HCT116 (cell line): ENCODE data around the gene TTC39C. TPM values are rescaled to one million over a fixed set of nuclear protein-coding genes. Genes with fewer than 3 reads are reported as not detected.

Experiments
- ATAC-seq: fragments of 200-7000 bp; cut with Tn5 transposase; 2 replicates; pipeline ENCODE4 v1.9.1; 2020; ENCODE audit warnings: mild to moderate bottlenecking, moderate library complexity
- BruUV-seq: library from RNA; stranded (reverse); fragments of 400-500 nt; replicated peaks from 2 replicates; lab custom pipeline; 2021; lab: Mats Ljungman, UMichigan
- CTCF ChIA-PET: fragments of 300-600 bp; sonication (Branson Sonifier 250); formaldehyde crosslinking; loops from one replicate; lab custom pipeline; 2021; ENCODE audit warnings: antibody characterized with exemption; lab: Charles Lee
- POLR2A ChIA-PET: fragments of 300-600, 350-600 bp; sonication (Branson Sonifier 250); formaldehyde crosslinking; loops from one replicate; lab custom pipeline; 2021; ENCODE audit warnings: antibody characterized with exemption; lab: Charles Lee
- RAD21 ChIA-PET, 2 experiments: fragments of 300-600 bp; sonication (Branson Sonifier 250); formaldehyde crosslinking; loops; one replicate each; lab custom pipeline; 2023; ENCODE audit warnings: low total read pairs in 2 of 2; ENCODE audit not compliant: uncharacterized antibody in 2 of 2, unreplicated experiment in 2 of 2, low non-redundant PET in 1 of 2; lab: Charles Lee
- DNase-seq: peaks from one replicate; pipeline ENCODE4 v3.0.0-alpha.2; 2010; ENCODE audit warnings: low read depth, low spot score
- H2AFZ ChIP-seq: fragments of 200-600 bp; shearing (Covaris generic), sonication (generic); 2 replicates; pipeline ENCODE4 v1.6.1; 2017; ENCODE audit warnings: low read depth, mixed run types, mixed read lengths, antibody characterized with exemption, low read length; ENCODE audit not compliant: poor library complexity, severe bottlenecking
- H3K27ac ChIP-seq: 2 replicates; pipeline ENCODE4 v1.5.1; 2012; ENCODE audit warnings: low read depth, low read length
- H3K27me3 ChIP-seq: fragments of 200-600 bp; sonication (generic); 2 replicates; pipeline ENCODE4 v1.6.1; 2016; ENCODE audit warnings: mixed run types, low read length, mixed read lengths; ENCODE audit not compliant: insufficient read depth
- H3K36me3 ChIP-seq, 2 experiments: fragments of 200-500 bp in 1 of 2; fragments of 200-600 bp in 1 of 2; sonication (Bioruptor generic) in 1 of 2; sonication (generic) in 1 of 2; 2 replicates each; pipeline versions ENCODE4 v1.5.1 to v1.6.1; 2014 to 2016; ENCODE audit warnings: low read length in 2 of 2, inconsistent platforms in 1 of 2, mixed read lengths in 1 of 2, mixed run types in 1 of 2; ENCODE audit not compliant: insufficient read depth in 2 of 2, control insufficient read depth in 1 of 2
- H3K4me1 ChIP-seq, 2 experiments: fragments of 200-600 bp in 1 of 2; sonication (generic) in 1 of 2; 2 replicates each; pipeline versions ENCODE4 v1.5.1 to v1.6.1; 2012 to 2017; ENCODE audit warnings: low read length in 2 of 2, inconsistent platforms in 1 of 2, mild to moderate bottlenecking in 1 of 2, mixed read lengths in 1 of 2, mixed run types in 1 of 2, moderate library complexity in 1 of 2; ENCODE audit not compliant: insufficient read depth in 2 of 2, control insufficient read depth in 1 of 2
- H3K4me2 ChIP-seq: fragments of 200-600 bp; sonication (generic); 2 replicates; pipeline ENCODE4 v1.6.1; 2017; ENCODE audit warnings: mixed run types, low read length, mixed read lengths
- H3K4me3 ChIP-seq, 2 experiments: fragments of 200-600 bp in 1 of 2; sonication (generic) in 1 of 2; replicated peaks in 1 of 2; 2 replicates each; pipeline ENCODE4 v1.5.1; 2011 to 2016; ENCODE audit warnings: low read length in 2 of 2, control low read depth in 1 of 2, low read depth in 1 of 2, mild to moderate bottlenecking in 1 of 2, mixed read lengths in 1 of 2, mixed run types in 1 of 2
- H3K79me2 ChIP-seq: fragments of 200-600 bp; sonication (generic); 2 replicates; pipeline ENCODE4 v1.6.1; 2017; ENCODE audit warnings: mild to moderate bottlenecking, mixed run types, low read length, moderate library complexity, mixed read lengths; ENCODE audit not compliant: insufficient read depth
- H3K9ac ChIP-seq: fragments of 200-600 bp; sonication (generic); 2 replicates; pipeline ENCODE4 v1.6.1; 2016; ENCODE audit warnings: low read length, mixed read lengths
- H3K9me2 ChIP-seq: fragments of 200-600 bp; sonication (generic), shearing (Covaris generic); 2 replicates; pipeline ENCODE4 v1.6.1; 2017; ENCODE audit warnings: mixed run types, mild to moderate bottlenecking, moderate library complexity; ENCODE audit not compliant: insufficient read depth
- H3K9me3 ChIP-seq, 2 experiments: fragments of 200-500 bp in 1 of 2; fragments of 200-600 bp in 1 of 2; sonication (Bioruptor generic) in 1 of 2; sonication (generic) in 1 of 2; 2 replicates each; pipeline ENCODE4 v1.6.1; 2014 to 2017; ENCODE audit warnings: low read length in 2 of 2, mixed read lengths in 2 of 2, inconsistent platforms in 1 of 2, low read depth in 1 of 2, mild to moderate bottlenecking in 1 of 2, mixed run types in 1 of 2, moderate library complexity in 1 of 2; ENCODE audit not compliant: control insufficient read depth in 1 of 2, insufficient read depth in 1 of 2
- H4K20me1 ChIP-seq: fragments of 200-600 bp; sonication (generic), shearing (Covaris generic); 2 replicates; pipeline ENCODE4 v1.6.1; 2017; ENCODE audit warnings: mixed run types, mild to moderate bottlenecking, moderate library complexity; ENCODE audit not compliant: insufficient read depth
- CBX3 ChIP-seq: IDR thresholded peaks from 2 replicates; pipeline ENCODE4 v1.6.1; 2012; ENCODE audit warnings: low read depth
- CEBPB ChIP-seq: IDR thresholded peaks from 2 replicates; pipeline ENCODE4 v1.6.1; 2012; ENCODE audit warnings: low read depth
- EGR1 ChIP-seq: IDR thresholded peaks from 2 replicates; pipeline ENCODE4 v1.6.1; 2012; ENCODE audit warnings: low read depth
- EZH2 ChIP-seq: fragments of 200-600 bp; sonication (generic); IDR thresholded peaks from 2 replicates; pipeline ENCODE4 v1.6.1; 2017; ENCODE audit warnings: antibody characterized with exemption, mixed run types
- EZH2phosphoT487 ChIP-seq: fragments of 200-600 bp; IDR thresholded peaks from 2 replicates; pipeline ENCODE4 v1.6.1; 2018; ENCODE audit warnings: antibody characterized with exemption, borderline replicate concordance
- FOSL1 ChIP-seq: IDR thresholded peaks from 2 replicates; pipeline ENCODE4 v1.6.1; 2012; ENCODE audit warnings: low read depth
- JUND ChIP-seq: IDR thresholded peaks from 2 replicates; pipeline ENCODE4 v1.6.1; 2012
- MAX ChIP-seq: IDR thresholded peaks from 2 replicates; pipeline ENCODE4 v1.6.1; 2012
- POLR2A ChIP-seq: IDR thresholded peaks from 2 replicates; pipeline ENCODE4 v1.7.0; 2011; ENCODE audit warnings: borderline replicate concordance; ENCODE audit not compliant: insufficient read depth, insufficient read length; ENCODE audit errors: extremely low read depth
- RAD21 ChIP-seq: IDR thresholded peaks from 2 replicates; pipeline ENCODE4 v1.6.1; 2012; ENCODE audit warnings: low read depth, mild to moderate bottlenecking
- SIN3A ChIP-seq: IDR thresholded peaks from 2 replicates; pipeline ENCODE4 v1.6.1; 2012; ENCODE audit warnings: low read depth
- SP1 ChIP-seq: IDR thresholded peaks from 2 replicates; pipeline ENCODE4 v1.6.1; 2012; ENCODE audit warnings: low read depth
- SRF ChIP-seq: IDR thresholded peaks from 2 replicates; pipeline ENCODE4 v1.6.1; 2012; ENCODE audit warnings: low read depth
- TCF7L2 ChIP-seq: IDR thresholded peaks from 2 replicates; pipeline ENCODE4 v1.7.0; 2011; ENCODE audit warnings: borderline replicate concordance, inconsistent platforms; ENCODE audit not compliant: insufficient read depth, insufficient read length; ENCODE audit errors: extremely low read depth
- YY1 ChIP-seq: IDR thresholded peaks from 2 replicates; pipeline ENCODE4 v1.6.1; 2011; ENCODE audit warnings: low read length, low read depth, moderate library complexity, mild to moderate bottlenecking; ENCODE audit not compliant: insufficient replicate concordance; ENCODE audit errors: extremely low read depth
- ZBTB33 ChIP-seq: IDR thresholded peaks from 2 replicates; pipeline ENCODE4 v1.6.1; 2011; ENCODE audit warnings: mild to moderate bottlenecking, low read length, moderate library complexity; ENCODE audit not compliant: insufficient replicate concordance; ENCODE audit errors: extremely low read depth
- ZFX ChIP-seq: fragments of 450-650 bp; IDR thresholded peaks from 2 replicates; pipeline ENCODE4 v1.6.1; 2017
- intact Hi-C: fragments of 100-400 bp; cut with micrococcal nuclease; formaldehyde crosslinking; loops from 2 replicates; pipeline ENCODE4 v1.10.0; 2022
- total RNA-seq: library from RNA; stranded (reverse); gene quantifications from one replicate; pipeline ENCODE4 v1.2.1, GENCODE V29; 2021; ENCODE audit not compliant: unreplicated experiment
- TF ChIP-seq, protein P1 (sequence below): IDR thresholded peaks from 2 replicates; pipeline ENCODE4 v1.6.1; 2012; ENCODE audit warnings: low read depth

The TTC39C gene
- total RNA-seq, 1 experiment from 2014 or later: 24.8 TPM

DNA sequence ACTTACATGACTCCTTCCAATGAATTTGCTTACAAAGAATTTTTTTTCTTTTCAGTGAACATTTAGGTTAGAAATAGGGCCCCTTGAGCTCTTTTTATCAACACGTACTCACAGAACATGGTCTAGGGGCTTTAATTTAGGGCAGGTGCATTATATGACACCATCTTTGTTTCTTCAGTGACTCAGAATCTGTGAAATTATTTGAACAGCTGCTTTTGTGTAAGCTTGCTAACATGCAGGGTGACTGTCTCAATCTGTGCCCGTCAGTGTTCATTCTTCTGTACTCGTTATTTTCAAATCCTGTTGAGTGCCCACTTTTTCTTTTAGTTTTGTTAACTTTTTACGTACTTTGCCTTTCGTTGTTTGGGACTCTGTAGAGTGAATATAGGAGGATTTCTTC, 71.5 kb downstream of the TTC39C start:
- no peaks in the 10 kb centered on the region for H3K27me3 ChIP-seq
- no TSS peak for BruUV-seq
- no peaks in the 10 kb centered on the region for H4K20me1 ChIP-seq
- TF ChIP-seq YY1: no peak
- TF ChIP-seq, protein P1, sequence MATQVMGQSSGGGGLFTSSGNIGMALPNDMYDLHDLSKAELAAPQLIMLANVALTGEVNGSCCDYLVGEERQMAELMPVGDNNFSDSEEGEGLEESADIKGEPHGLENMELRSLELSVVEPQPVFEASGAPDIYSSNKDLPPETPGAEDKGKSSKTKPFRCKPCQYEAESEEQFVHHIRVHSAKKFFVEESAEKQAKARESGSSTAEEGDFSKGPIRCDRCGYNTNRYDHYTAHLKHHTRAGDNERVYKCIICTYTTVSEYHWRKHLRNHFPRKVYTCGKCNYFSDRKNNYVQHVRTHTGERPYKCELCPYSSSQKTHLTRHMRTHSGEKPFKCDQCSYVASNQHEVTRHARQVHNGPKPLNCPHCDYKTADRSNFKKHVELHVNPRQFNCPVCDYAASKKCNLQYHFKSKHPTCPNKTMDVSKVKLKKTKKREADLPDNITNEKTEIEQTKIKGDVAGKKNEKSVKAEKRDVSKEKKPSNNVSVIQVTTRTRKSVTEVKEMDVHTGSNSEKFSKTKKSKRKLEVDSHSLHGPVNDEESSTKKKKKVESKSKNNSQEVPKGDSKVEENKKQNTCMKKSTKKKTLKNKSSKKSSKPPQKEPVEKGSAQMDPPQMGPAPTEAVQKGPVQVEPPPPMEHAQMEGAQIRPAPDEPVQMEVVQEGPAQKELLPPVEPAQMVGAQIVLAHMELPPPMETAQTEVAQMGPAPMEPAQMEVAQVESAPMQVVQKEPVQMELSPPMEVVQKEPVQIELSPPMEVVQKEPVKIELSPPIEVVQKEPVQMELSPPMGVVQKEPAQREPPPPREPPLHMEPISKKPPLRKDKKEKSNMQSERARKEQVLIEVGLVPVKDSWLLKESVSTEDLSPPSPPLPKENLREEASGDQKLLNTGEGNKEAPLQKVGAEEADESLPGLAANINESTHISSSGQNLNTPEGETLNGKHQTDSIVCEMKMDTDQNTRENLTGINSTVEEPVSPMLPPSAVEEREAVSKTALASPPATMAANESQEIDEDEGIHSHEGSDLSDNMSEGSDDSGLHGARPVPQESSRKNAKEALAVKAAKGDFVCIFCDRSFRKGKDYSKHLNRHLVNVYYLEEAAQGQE: no peak
- no peak for TF ChIP-seq SP1
- TF ChIP-seq RAD21: no peak
- TF ChIP-seq CEBPB: no peak
- no peak for TF ChIP-seq CBX3
- TF ChIP-seq EZH2: no peak
- no peak for TF ChIP-seq SIN3A
- TF ChIP-seq FOSL1: no peak
- no peak for TF ChIP-seq POLR2A
- no peak for TF ChIP-seq TCF7L2
- no peak for TF ChIP-seq ZBTB33
- TF ChIP-seq EGR1: no peak
- no peak for TF ChIP-seq MAX
- no peak for TF ChIP-seq JUND
- TF ChIP-seq ZFX: no peak
- no peak for TF ChIP-seq EZH2phosphoT487
- no peak for TF ChIP-seq SRF
- no peaks in the 10 kb centered on the region for H3K4me1 ChIP-seq
- no peak overlapping the region for H3K4me3 ChIP-seq
- POLR2A ChIA-PET: no interaction called here
- DNase-seq (no peak), ATAC-seq (no peak)
- H3K4me2 ChIP-seq: no peak overlapping the region
- no peaks in the 10 kb centered on the region for H3K79me2 ChIP-seq
- RAD21 ChIA-PET: no interaction called here
- no peaks in the 10 kb centered on the region for H3K36me3 ChIP-seq
- no peaks in the 10 kb centered on the region for H3K9me2 ChIP-seq
- no peak overlapping the region for H2AFZ ChIP-seq
- H3K9ac ChIP-seq: no peak overlapping the region
- H3K27ac ChIP-seq: no peak overlapping the region
- CTCF ChIA-PET: no interaction called here
- intact Hi-C loops: no loop called here
- H3K9me3 ChIP-seq: no peaks in the 10 kb centered on the region
